Right lobe of liver (tissue), 6 donors: ENCODE data around the gene TFR2. TPM values are rescaled to one million over a fixed set of nuclear protein-coding genes. Genes with fewer than 3 reads are reported as not detected.

ENCODE experiments used
- ATAC-seq, 4 donors: fragments of 200-7000 bp; cut with Tn5 transposase; one replicate each; pipeline ENCODE4 v1.9.1; 2020; ENCODE audit warnings: mild to moderate bottlenecking in 4 of 4, moderate library complexity in 4 of 4
- DNase-seq, 3 donors: peaks; one replicate each; pipeline ENCODE4 v3.0.0-alpha.2; 2020
- H3K27ac ChIP-seq, 3 donors: fragments of 200-600 bp; one replicate each; pipeline ENCODE4 v1.8.0; 2022
- H3K27me3 ChIP-seq, 2 donors: fragments of 200-600 bp; one replicate each; pipeline ENCODE4 v1.8.0; 2022
- H3K36me3 ChIP-seq, 4 donors: fragments of 200-600 bp; sonication (generic) in 1 of 4; one replicate each; pipeline versions ENCODE4 v1.5.1 to v1.8.0; 2017 to 2022; ENCODE audit warnings: control low read depth in 1 of 4
- H3K4me1 ChIP-seq, 4 donors: fragments of 200-600 bp; sonication (generic) in 1 of 4; one replicate each; pipeline versions ENCODE4 v1.5.1 to v1.8.0; 2017 to 2022; ENCODE audit warnings: control low read depth in 1 of 4
- H3K4me3 ChIP-seq, 3 donors: fragments of 200-600 bp; one replicate each; pipeline ENCODE4 v1.8.0; 2022
- H3K9me3 ChIP-seq, 4 donors: fragments of 200-600 bp; sonication (generic) in 1 of 4; one replicate each; pipeline versions ENCODE4 v1.5.1 to v1.8.0; 2017 to 2022; ENCODE audit warnings: control low read depth in 1 of 4
- CTCF ChIP-seq, 4 donors: fragments of 200-600 bp in 3 of 4; fragments of 450-650 bp in 1 of 4; IDR thresholded peaks; one replicate each; pipeline versions ENCODE4 v1.5.1 to v1.8.0; 2016 to 2022; ENCODE audit warnings: antibody characterized with exemption in 4 of 4, mild to moderate bottlenecking in 2 of 4
- POLR2A ChIP-seq: fragments of 450-650 bp; IDR thresholded peaks from one replicate; pipeline ENCODE4 v1.6.1; 2017; ENCODE audit warnings: antibody characterized with exemption, mild to moderate bottlenecking
- WGBS: methylation state at CpG from one replicate; pipeline ENCODE4 v1.1.6; 2018; ENCODE audit warnings: low coverage, low lambda C conversion rate; ENCODE audit not compliant: insufficient coverage; ENCODE audit errors: missing lambda C conversion rate; 5-methylcytosine and 5-hydroxymethylcytosine counted together
- intact Hi-C, 2 donors: fragments of 100-400 bp; cut with DNase I; formaldehyde crosslinking; loops; one replicate each; pipeline versions ENCODE4 v1.11.2 to v1.14.1; 2022
- small RNA-seq, 2 experiments: library from RNA; depleted of rRNA; stranded (forward); fragments of <200 nt; gene quantifications; one replicate each; pipeline ENCODE3, GENCODE V24; 2016
- total RNA-seq, 6 experiments: library from RNA; depleted of rRNA in 2 of 6; stranded (reverse); fragments of >200 nt in 2 of 6; fragmentation: NEBNext Ultra II Directional in 3 of 6; extraction: Animal tissue kit (Norgen Biotek cat#: 25700) in 3 of 6; gene quantifications; one replicate each; pipeline versions ENCODE4 v1.1.0 to v1.2.4, GENCODE V29; 2016 to 2023
- donor health status: DM: no; HTN: yes; CAD: no.
- donor health status: DM: no; HTN: no; CAD: no.
- donor health status: DM: no; HTN: no; CAD: no.
- donor health status: DM: no; HTN: yes; CAD: no.
- donor health status: DM: no; HTN: yes; CAD: no.

TFR2 gene
- total RNA-seq, 6 experiments from 2014 or later: 413 to 669 (median 501) TPM

GRCh38 chr7:100570954-100571828, 70.2 kb downstream of the TFR2 start:
- DNase-seq (peak in 2 of 3 donors; percentile 51 to 76), ATAC-seq (peak in 2 of 4 donors; percentile 0)
- peaks cover 0 to 46% (median 22%) of the 10 kb centered on the region in 4 donors for H3K4me1 ChIP-seq
- H3K36me3 ChIP-seq: peaks cover 0 to 16% (median 2%) of the 10 kb centered on the region in 4 donors
- no peaks in the 10 kb centered on the region for H3K9me3 ChIP-seq
- H3K27ac ChIP-seq: peak overlapping the region in 2 of 3 donors; percentile 90 to 96
- H3K4me3 ChIP-seq: peak overlapping the region in 2 of 3 donors; percentile 49
- TF ChIP-seq POLR2A (peak; percentile 59), CTCF (IDR thresholded peaks at IDR 0.05) (no peak)
- H3K27me3 ChIP-seq: no peaks in the 10 kb centered on the region
- 34% methylated on average over 8 of the region's 26 CpGs for WGBS
- intact Hi-C loops: loop anchor here in 1 of 2 donors (5.0 kb wide), 1 partner anchor 121 kb away; the partner anchor contains the start of gene GIGYF1

Small RNAs within 50 kb of the gene (small RNA-seq; reads per million reads assigned to genes)
- gene SAP25: 0 reads per million in 2 experiments

Other genes starting within 250 kb of the TFR2 start
- gene ZCWPW1, start 212.8 kb downstream of the TFR2 start, total RNA-seq: 1 to 10 TPM in 5 of 6 experiments, under 1 TPM in 1; 0.86 to 5.7 (median 2.7) TPM
- gene MEPCE, start 211.7 kb downstream of the TFR2 start, total RNA-seq: 10 to 100 TPM; 17.1 to 25.1 (median 20.7) TPM
- gene PPP1R35, start 205.1 kb downstream of the TFR2 start, total RNA-seq: 10 to 100 TPM in 5 of 6 experiments, 1 to 10 TPM in 1; 9.8 to 26.8 (median 13.2) TPM
- gene SPACDR, start 177.3 kb downstream of the TFR2 start, total RNA-seq: not detected
- gene TSC22D4, start 162.3 kb downstream of the TFR2 start, total RNA-seq: 10 to 100 TPM; 12.5 to 20.5 (median 17.0) TPM
- gene NYAP1, start 157.6 kb downstream of the TFR2 start, total RNA-seq: under 1 TPM; 0.06 to 0.74 (median 0.32) TPM
- 10 to 100 TPM; 52.9 to 86.3 (median 69.8) TPM for gene AGFG2, start 102.3 kb downstream of the TFR2 start, total RNA-seq
- gene SAP25, start 67.7 kb downstream of the TFR2 start, total RNA-seq: 1 to 10 TPM in 3 of 6 experiments, under 1 TPM in 1, not detected in 2; 0.53 to 4.5 (median 2.2) TPM
- 10 to 100 TPM; 19.5 to 39.1 (median 24.7) TPM for gene LRCH4, start 55.4 kb downstream of the TFR2 start, total RNA-seq
- 1 to 10 TPM in 1 of 6 experiments, under 1 TPM in 5; 0.25 to 1.0 (median 0.45) TPM for gene FBXO24, start 55.2 kb downstream of the TFR2 start, total RNA-seq
- 10 to 100 TPM; 10.9 to 48.5 (median 23.6) TPM for gene PCOLCE, start 39.2 kb downstream of the TFR2 start, total RNA-seq
- gene MOSPD3, start 29.0 kb downstream of the TFR2 start, total RNA-seq: 10 to 100 TPM in 5 of 6 experiments, 1 to 10 TPM in 1; 8.6 to 19.3 (median 13.9) TPM
- not detected for gene ACTL6B, start 14.9 kb upstream of the TFR2 start, total RNA-seq
- 100 to 1,000 TPM in 3 of 6 experiments, 10 to 100 TPM in 3; 75.6 to 133 (median 106) TPM for gene GNB2, start 32.2 kb upstream of the TFR2 start, total RNA-seq
- gene GIGYF1, start 52.7 kb upstream of the TFR2 start, total RNA-seq: 10 to 100 TPM in 4 of 6 experiments, 1 to 10 TPM in 2; 6.6 to 25.1 (median 15.5) TPM
- gene POP7, start 64.6 kb upstream of the TFR2 start, total RNA-seq: 10 to 100 TPM; 13.0 to 52.2 (median 29.2) TPM
- 10 to 100 TPM in 3 of 6 experiments, 1 to 10 TPM in 1, under 1 TPM in 2; 0.20 to 84.5 (median 12.7) TPM for gene EPO, start 78.9 kb upstream of the TFR2 start, total RNA-seq
- under 1 TPM in 2 of 6 experiments, not detected in 4; 0.02 to 0.31 TPM for gene ZAN, start 92.0 kb upstream of the TFR2 start, total RNA-seq
- gene EPHB4, start 186.0 kb upstream of the TFR2 start, total RNA-seq: 10 to 100 TPM; 23.9 to 43.7 (median 36.8) TPM
- gene SLC12A9, start 211.2 kb upstream of the TFR2 start, total RNA-seq: 10 to 100 TPM in 2 of 6 experiments, 1 to 10 TPM in 4; 7.1 to 10.6 (median 9.2) TPM
- 10 to 100 TPM; 21.4 to 58.6 (median 43.2) TPM for gene TRIP6, start 225.8 kb upstream of the TFR2 start, total RNA-seq
- 10 to 100 TPM; 22.4 to 65.7 (median 49.1) TPM for gene SRRT, start 233.6 kb upstream of the TFR2 start, total RNA-seq
- 1 to 10 TPM; 1.0 to 3.4 (median 2.1) TPM for gene UFSP1, start 248.2 kb upstream of the TFR2 start, total RNA-seq